ENCODE data around the gene CHSY3. TPM values are rescaled to one million over a fixed set of nuclear protein-coding genes. Genes with fewer than 3 reads are reported as not detected.

The CHSY3 gene
- polyA plus RNA-seq, 1 donor from 2014 or later, result 0.40 TPM

DNA sequence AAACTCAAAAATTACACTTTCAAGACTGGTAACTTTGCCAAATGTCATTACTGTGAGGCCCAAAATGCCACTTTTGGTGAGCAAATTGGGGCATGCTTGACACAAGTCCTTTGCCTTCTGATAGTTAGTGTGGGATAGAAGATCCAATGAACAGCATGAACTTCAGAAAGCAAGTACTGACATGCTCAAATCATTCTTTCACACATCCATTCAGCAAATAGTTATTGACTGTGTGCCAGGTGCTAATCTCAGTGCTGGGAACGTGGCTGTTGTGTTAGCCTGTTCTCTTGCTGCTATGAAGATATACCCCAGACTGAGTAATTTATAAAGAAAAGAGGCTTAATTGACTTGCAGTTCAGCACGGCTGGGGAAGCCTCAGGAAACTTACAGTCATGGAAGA is 247.0 kb downstream of the CHSY3 start:
- Histone ChIP-seq H3K79me2 (replicated peaks; ENCODE audit: insufficient read depth, low read length) (no peaks in the 10 kb centered on the region), H4K20me1 (ENCODE audit: insufficient read depth) (no peaks in the 10 kb centered on the region), H3K9ac (ENCODE audit: low read length) (no peak overlapping the region), H3K9me3 (ENCODE audit: low read length) (no peaks in the 10 kb centered on the region), H3K9me2 (ENCODE audit: insufficient read depth, low read length) (no peaks in the 10 kb centered on the region), H2AFZ (ENCODE audit: low read depth, low read length) (no peak overlapping the region), H3K27ac (ENCODE audit: low read length) (no peak overlapping the region), H3K4me3 (ENCODE audit: low read length) (no peak overlapping the region), H3K4me2 (ENCODE audit: low read length) (no peak overlapping the region), H3F3A (ENCODE audit: insufficient read depth, low read length, poor library complexity, severe bottlenecking) (no peaks in the 10 kb centered on the region), H3K27me3 (ENCODE audit: insufficient read depth, low read depth, low read length) (no peaks in the 10 kb centered on the region), H3K36me3 (ENCODE audit: insufficient read depth, low read length) (no peaks in the 10 kb centered on the region)
- TF ChIP-seq, protein P1, sequence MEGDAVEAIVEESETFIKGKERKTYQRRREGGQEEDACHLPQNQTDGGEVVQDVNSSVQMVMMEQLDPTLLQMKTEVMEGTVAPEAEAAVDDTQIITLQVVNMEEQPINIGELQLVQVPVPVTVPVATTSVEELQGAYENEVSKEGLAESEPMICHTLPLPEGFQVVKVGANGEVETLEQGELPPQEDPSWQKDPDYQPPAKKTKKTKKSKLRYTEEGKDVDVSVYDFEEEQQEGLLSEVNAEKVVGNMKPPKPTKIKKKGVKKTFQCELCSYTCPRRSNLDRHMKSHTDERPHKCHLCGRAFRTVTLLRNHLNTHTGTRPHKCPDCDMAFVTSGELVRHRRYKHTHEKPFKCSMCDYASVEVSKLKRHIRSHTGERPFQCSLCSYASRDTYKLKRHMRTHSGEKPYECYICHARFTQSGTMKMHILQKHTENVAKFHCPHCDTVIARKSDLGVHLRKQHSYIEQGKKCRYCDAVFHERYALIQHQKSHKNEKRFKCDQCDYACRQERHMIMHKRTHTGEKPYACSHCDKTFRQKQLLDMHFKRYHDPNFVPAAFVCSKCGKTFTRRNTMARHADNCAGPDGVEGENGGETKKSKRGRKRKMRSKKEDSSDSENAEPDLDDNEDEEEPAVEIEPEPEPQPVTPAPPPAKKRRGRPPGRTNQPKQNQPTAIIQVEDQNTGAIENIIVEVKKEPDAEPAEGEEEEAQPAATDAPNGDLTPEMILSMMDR (IDR thresholded peaks at IDR 0.05; ENCODE audit: poor library complexity, severe bottlenecking), result no peak
- TF ChIP-seq TAF1 (IDR thresholded peaks at IDR 0.05; ENCODE audit: low read depth) (no peak), MXI1 (conservative IDR thresholded peaks at IDR 0.05; ENCODE audit: poor library complexity, severe bottlenecking) (no peak), EP300 (conservative IDR thresholded peaks at IDR 0.05; ENCODE audit: poor library complexity, severe bottlenecking) (no peak)
- TF ChIP-seq, protein P2, sequence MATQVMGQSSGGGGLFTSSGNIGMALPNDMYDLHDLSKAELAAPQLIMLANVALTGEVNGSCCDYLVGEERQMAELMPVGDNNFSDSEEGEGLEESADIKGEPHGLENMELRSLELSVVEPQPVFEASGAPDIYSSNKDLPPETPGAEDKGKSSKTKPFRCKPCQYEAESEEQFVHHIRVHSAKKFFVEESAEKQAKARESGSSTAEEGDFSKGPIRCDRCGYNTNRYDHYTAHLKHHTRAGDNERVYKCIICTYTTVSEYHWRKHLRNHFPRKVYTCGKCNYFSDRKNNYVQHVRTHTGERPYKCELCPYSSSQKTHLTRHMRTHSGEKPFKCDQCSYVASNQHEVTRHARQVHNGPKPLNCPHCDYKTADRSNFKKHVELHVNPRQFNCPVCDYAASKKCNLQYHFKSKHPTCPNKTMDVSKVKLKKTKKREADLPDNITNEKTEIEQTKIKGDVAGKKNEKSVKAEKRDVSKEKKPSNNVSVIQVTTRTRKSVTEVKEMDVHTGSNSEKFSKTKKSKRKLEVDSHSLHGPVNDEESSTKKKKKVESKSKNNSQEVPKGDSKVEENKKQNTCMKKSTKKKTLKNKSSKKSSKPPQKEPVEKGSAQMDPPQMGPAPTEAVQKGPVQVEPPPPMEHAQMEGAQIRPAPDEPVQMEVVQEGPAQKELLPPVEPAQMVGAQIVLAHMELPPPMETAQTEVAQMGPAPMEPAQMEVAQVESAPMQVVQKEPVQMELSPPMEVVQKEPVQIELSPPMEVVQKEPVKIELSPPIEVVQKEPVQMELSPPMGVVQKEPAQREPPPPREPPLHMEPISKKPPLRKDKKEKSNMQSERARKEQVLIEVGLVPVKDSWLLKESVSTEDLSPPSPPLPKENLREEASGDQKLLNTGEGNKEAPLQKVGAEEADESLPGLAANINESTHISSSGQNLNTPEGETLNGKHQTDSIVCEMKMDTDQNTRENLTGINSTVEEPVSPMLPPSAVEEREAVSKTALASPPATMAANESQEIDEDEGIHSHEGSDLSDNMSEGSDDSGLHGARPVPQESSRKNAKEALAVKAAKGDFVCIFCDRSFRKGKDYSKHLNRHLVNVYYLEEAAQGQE (IDR thresholded peaks at IDR 0.05; ENCODE audit: borderline replicate concordance), result no peak

DNA sequence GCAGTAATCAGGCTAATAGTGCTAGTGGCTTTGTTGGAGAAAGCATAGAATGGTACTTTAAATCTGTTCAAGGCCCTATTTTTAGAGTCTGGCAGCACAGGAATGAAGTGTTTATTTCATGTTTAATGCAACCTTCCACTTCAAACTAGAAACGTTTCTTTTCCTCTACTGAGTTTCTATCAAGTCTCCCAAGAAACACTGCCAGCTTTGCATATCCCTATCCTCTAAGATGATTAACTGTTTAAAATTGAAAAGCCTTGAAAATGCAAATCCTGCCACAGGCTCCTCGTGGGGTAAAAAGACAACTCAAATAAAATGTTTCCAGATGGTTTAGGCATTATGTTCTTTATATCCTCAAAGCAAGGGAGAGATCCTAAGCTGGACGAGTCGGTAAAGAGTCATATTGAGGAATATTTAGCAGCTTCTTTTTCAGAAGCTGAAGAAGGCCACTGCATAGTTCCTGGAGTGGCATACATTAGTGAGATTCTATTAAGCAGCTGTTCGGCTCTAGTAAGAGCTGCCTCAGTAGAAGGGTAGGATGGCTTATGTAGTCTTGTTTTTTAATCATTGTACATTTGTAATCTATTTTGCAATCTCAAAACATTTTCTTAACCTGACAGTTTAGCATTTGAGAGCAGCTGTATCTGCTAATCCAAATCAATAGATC is 251.2 kb downstream of the CHSY3 start:
- no peaks in the 10 kb centered on the region for H3K27me3 ChIP-seq (ENCODE audit: insufficient read depth, low read depth, low read length)
- H3K4me2 ChIP-seq (ENCODE audit: low read length), result no peak overlapping the region
- H2AFZ ChIP-seq (ENCODE audit: low read depth, low read length), result no peak overlapping the region
- no peak overlapping the region for H3K27ac ChIP-seq (ENCODE audit: low read length)
- H3K36me3 ChIP-seq (ENCODE audit: insufficient read depth, low read length), result no peaks in the 10 kb centered on the region
- H3K9ac ChIP-seq (ENCODE audit: low read length), result no peak overlapping the region
- TF ChIP-seq, protein P2 (IDR thresholded peaks at IDR 0.05; ENCODE audit: borderline replicate concordance), result no peak
- TF ChIP-seq TAF1 (IDR thresholded peaks at IDR 0.05; ENCODE audit: low read depth) (no peak), POLR2AphosphoS5 (IDR thresholded peaks at IDR 0.05) (no peak), RAD21 (conservative IDR thresholded peaks at IDR 0.05) (no peak), EZH2 (IDR thresholded peaks at IDR 0.05; ENCODE audit: borderline replicate concordance, insufficient read depth, low read length, poor library complexity, severe bottlenecking) (no peak), MXI1 (conservative IDR thresholded peaks at IDR 0.05; ENCODE audit: poor library complexity, severe bottlenecking) (no peak), EP300 (conservative IDR thresholded peaks at IDR 0.05; ENCODE audit: poor library complexity, severe bottlenecking) (no peak), SMC3 (conservative IDR thresholded peaks at IDR 0.05; ENCODE audit: poor library complexity) (no peak)
- TF ChIP-seq, protein P1 (IDR thresholded peaks at IDR 0.05; ENCODE audit: poor library complexity, severe bottlenecking), result no peak
- no peak overlapping the region for H3K4me3 ChIP-seq (ENCODE audit: low read length)
- no peaks in the 10 kb centered on the region for H3K9me2 ChIP-seq (ENCODE audit: insufficient read depth, low read length)
- H3K79me2 ChIP-seq (replicated peaks; ENCODE audit: insufficient read depth, low read length), result no peaks in the 10 kb centered on the region
- H4K20me1 ChIP-seq (ENCODE audit: insufficient read depth), result no peaks in the 10 kb centered on the region
- H3K9me3 ChIP-seq (ENCODE audit: low read length), result no peaks in the 10 kb centered on the region
- no peaks in the 10 kb centered on the region for H3F3A ChIP-seq (ENCODE audit: insufficient read depth, low read length, poor library complexity, severe bottlenecking)

Data from neural cell (in vitro differentiated cells).